HCT116 (cell line): ENCODE results near the gene TMEM178B.

Experiments
- EGR1 ChIP-seq: IDR thresholded peaks from 2 replicates; pipeline ENCODE4 v1.6.1; 2012; ENCODE audit warnings: low read depth
- ZNF274 ChIP-seq: fragments of 200-500 bp; sonication (Bioruptor generic); IDR thresholded peaks from 2 replicates; pipeline ENCODE4 v1.6.1; 2014; ENCODE audit warnings: mild to moderate bottlenecking, low read depth, low read length, inconsistent platforms

DNA sequence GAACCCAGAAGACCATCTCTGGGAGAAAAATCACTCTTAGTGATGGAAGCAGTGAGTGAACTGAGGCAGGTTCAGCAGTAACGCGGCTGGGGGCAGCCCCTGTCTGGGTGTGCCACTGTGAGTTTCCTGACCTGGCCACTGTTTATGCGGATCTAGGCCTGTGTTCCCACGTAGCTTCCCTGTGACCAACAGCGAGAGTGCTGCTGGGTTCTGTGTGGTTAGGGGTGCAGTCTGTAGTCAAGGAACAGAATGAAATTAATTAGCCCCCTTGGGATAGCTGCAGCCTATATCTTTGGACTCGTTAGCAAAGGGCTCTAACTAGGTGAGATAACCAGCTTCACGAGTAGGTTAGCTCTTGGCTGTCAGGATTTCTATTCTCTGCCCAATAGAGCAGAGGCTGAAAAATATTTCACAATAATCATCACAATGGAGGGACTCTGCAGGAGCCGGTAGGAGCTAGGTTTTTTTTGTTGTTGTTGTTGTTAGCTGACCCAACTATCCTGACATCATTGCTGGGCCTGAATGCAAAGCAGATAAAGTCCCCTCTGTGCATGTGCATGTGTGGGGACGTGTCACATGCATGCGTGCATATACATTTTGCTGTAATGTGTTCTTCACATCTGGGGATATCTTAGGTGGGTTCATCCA is 164.9 kb downstream of the TMEM178B start:
- TF ChIP-seq ZNF274 = no peak
- TF ChIP-seq EGR1 = no peak
